CD14-positive monocyte (primary cell): ENCODE data around the gene DOCK10. TPM values are rescaled to one million over a fixed set of nuclear protein-coding genes. Genes with fewer than 3 reads are reported as not detected.
"Not testable (repeated sequence)": the region's sequence is repeated elsewhere in the genome, so short reads cannot be mapped to it uniquely, and the experiment has no call there.

ENCODE experiments used
- DNase-seq, 3 donors: peaks; one replicate each; pipeline ENCODE4 v3.0.0-alpha.2; 2011 to 2022
- H2AFZ ChIP-seq: 2 replicates; pipeline ENCODE4 v1.6.0; 2012; ENCODE audit warnings: mild to moderate bottlenecking, low read depth, low read length, inconsistent platforms; ENCODE audit not compliant: insufficient read depth, poor library complexity, severe bottlenecking
- H3K27ac ChIP-seq, 2 donors: 1 replicate in 1 of 2; 2 replicates in 1 of 2; pipeline ENCODE4 v1.5.1; 2012 to 2013; ENCODE audit warnings: low read length in 2 of 2, control low read depth in 1 of 2, inconsistent platforms in 1 of 2, low read depth in 1 of 2, mild to moderate bottlenecking in 1 of 2
- H3K27me3 ChIP-seq, 2 donors: one replicate each; pipeline versions ENCODE4 v1.6.0 to v1.6.1; 2011 to 2013; ENCODE audit warnings: low read length in 2 of 2; ENCODE audit not compliant: control insufficient read depth in 2 of 2, insufficient read depth in 2 of 2
- H3K36me3 ChIP-seq, 2 donors: replicated peaks in 1 of 2; 1 replicate in 1 of 2; 2 replicates in 1 of 2; pipeline versions ENCODE4 v1.5.1 to v1.6.1; 2012 to 2013; ENCODE audit warnings: low read length in 2 of 2, control low read depth in 1 of 2, inconsistent platforms in 1 of 2, mild to moderate bottlenecking in 1 of 2; ENCODE audit not compliant: insufficient read depth in 2 of 2, control insufficient read depth in 1 of 2
- H3K4me1 ChIP-seq, 2 donors: 1 replicate in 1 of 2; 2 replicates in 1 of 2; pipeline versions ENCODE4 v1.5.1 to v1.6.1; 2012 to 2013; ENCODE audit warnings: low read length in 2 of 2, control low read depth in 1 of 2, inconsistent platforms in 1 of 2, mild to moderate bottlenecking in 1 of 2, moderate library complexity in 1 of 2; ENCODE audit not compliant: insufficient read depth in 2 of 2, control insufficient read depth in 1 of 2
- H3K4me2 ChIP-seq: replicated peaks from 2 replicates; pipeline ENCODE3; 2012; ENCODE audit warnings: low read length, moderate library complexity, mild to moderate bottlenecking; ENCODE audit not compliant: poor library complexity, severe bottlenecking; ENCODE audit errors: extremely low read depth
- H3K4me3 ChIP-seq, 3 experiments: fragments of 200-600 bp in 1 of 3; sonication (generic) in 1 of 3; replicated peaks in 1 of 3; 1 replicate in 2 of 3; 2 replicates in 1 of 3; pipeline ENCODE4 v1.5.1; 2011 to 2013; ENCODE audit warnings: low read length in 3 of 3, mild to moderate bottlenecking in 3 of 3, control low read depth in 2 of 3, low read depth in 2 of 3, inconsistent platforms in 1 of 3, moderate library complexity in 1 of 3
- H3K79me2 ChIP-seq: 2 replicates; pipeline ENCODE4 v1.6.0; 2012; ENCODE audit warnings: mild to moderate bottlenecking, control low read depth, inconsistent platforms, low read length, moderate library complexity; ENCODE audit not compliant: insufficient read depth
- H3K9ac ChIP-seq: 2 replicates; pipeline ENCODE4 v1.6.0; 2017; ENCODE audit warnings: low read length, mild to moderate bottlenecking; ENCODE audit not compliant: insufficient read depth, poor library complexity, severe bottlenecking
- H3K9me3 ChIP-seq, 2 donors: replicated peaks in 1 of 2; 1 replicate in 1 of 2; 2 replicates in 1 of 2; pipeline versions ENCODE4 v1.5.1 to v1.6.1; 2012 to 2013; ENCODE audit warnings: low read length in 2 of 2, control low read depth in 1 of 2; ENCODE audit not compliant: control insufficient read depth in 1 of 2, insufficient read depth in 1 of 2
- H4K20me1 ChIP-seq: 2 replicates; pipeline ENCODE4 v1.6.0; 2012; ENCODE audit warnings: mild to moderate bottlenecking, low read length, control low read depth, moderate library complexity; ENCODE audit not compliant: insufficient read depth
- H3K27ac Mint-ChIP-seq, 7 donors: one replicate each; pipeline ENCODE4 v1.8.0; 2020; ENCODE audit warnings: mild to moderate bottlenecking in 7 of 7, mixed read lengths in 7 of 7, moderate library complexity in 6 of 7, inconsistent platforms in 2 of 7
- H3K27me3 Mint-ChIP-seq, 3 donors: one replicate each; pipeline ENCODE4 v1.8.0; 2021 to 2022; ENCODE audit warnings: low read depth in 3 of 3, mild to moderate bottlenecking in 3 of 3, mixed read lengths in 3 of 3, moderate library complexity in 3 of 3, inconsistent platforms in 1 of 3
- H3K36me3 Mint-ChIP-seq, 2 donors: one replicate each; pipeline ENCODE4 v1.8.0; 2020; ENCODE audit warnings: mixed read lengths in 2 of 2, inconsistent platforms in 1 of 2, mild to moderate bottlenecking in 1 of 2
- H3K4me1 Mint-ChIP-seq: one replicate; pipeline ENCODE4 v1.8.0; 2020; ENCODE audit warnings: mild to moderate bottlenecking, mixed read lengths
- H3K4me3 Mint-ChIP-seq, 2 donors: one replicate each; pipeline ENCODE4 v1.8.0; 2020; ENCODE audit warnings: mild to moderate bottlenecking in 2 of 2, mixed read lengths in 2 of 2, moderate library complexity in 1 of 2
- H3K9me3 Mint-ChIP-seq, 7 donors: one replicate each; pipeline ENCODE4 v1.8.0; 2020 to 2022; ENCODE audit warnings: mixed read lengths in 7 of 7, mild to moderate bottlenecking in 6 of 7, moderate library complexity in 6 of 7, inconsistent platforms in 2 of 7
- CTCF ChIP-seq: fragments of 200-600 bp; IDR thresholded peaks from one replicate; pipeline ENCODE4 v1.8.0; 2022; ENCODE audit warnings: antibody characterized with exemption, mild to moderate bottlenecking
- WGBS: methylation state at CpG from one replicate; pipeline ENCODE4 v1.1.5; 2013; ENCODE audit warnings: missing lambda C conversion rate; ENCODE audit not compliant: insufficient coverage; 5-methylcytosine and 5-hydroxymethylcytosine counted together
- intact Hi-C, 2 donors: fragments of 100-400 bp; cut with micrococcal nuclease; formaldehyde crosslinking; loops; one replicate each; pipeline versions ENCODE4 v1.15.0 to v1.15.1; 2023
- polyA plus RNA-seq, 3 donors: library from polyadenylated mRNA; depleted of rRNA in 1 of 3; unstranded in 2 of 3; stranded (reverse) in 1 of 3; fragments of 300-500 nt in 2 of 3; fragments of >200 nt in 1 of 3; fragmentation: Illumina TruSeq in 2 of 3; gene quantifications; 1 replicate in 2 of 3; 2 replicates in 1 of 3; pipeline ENCODE4 v1.2.3, GENCODE V29; 2012 to 2021

Gene DOCK10
- polyA plus RNA-seq, 3 donors = 9.5 to 30.9 (median 16.5) TPM

- intact Hi-C loops = no loop called here
These were observed 13.4 kb upstream of the DOCK10 start for GRCh38 chr2:225055714-225056113.

GRCh38 chr2:225052703-225053102 is 10.4 kb upstream of the DOCK10 start:
- Mint-ChIP-seq H3K9me3 (peaks cover 0 to 2% (median 0%) of the 10 kb centered on the region in 7 donors), H3K27me3 (peaks cover 1 to 3% (median 2%) of the 10 kb centered on the region in 3 donors), H3K4me1 (peaks cover 9% of the 10 kb centered on the region), H3K4me3 (no peak overlapping the region), H3K36me3 (no peaks in the 10 kb centered on the region), H3K27ac (no peak overlapping the region)
- TF ChIP-seq CTCF = no peak
- intact Hi-C loops = no loop called here
- Histone ChIP-seq H4K20me1 (no peaks in the 10 kb centered on the region), H3K4me3 (no peak overlapping the region), H3K79me2 (no peaks in the 10 kb centered on the region), H2AFZ (no peak overlapping the region), H3K9me3 (no peaks in the 10 kb centered on the region), H3K36me3 (no peaks in the 10 kb centered on the region), H3K4me2 (no peak overlapping the region), H3K27me3 (no peaks in the 10 kb centered on the region), H3K4me1 (no peaks in the 10 kb centered on the region), H3K27ac (no peak overlapping the region), H3K9ac (no peak overlapping the region)
- DNase-seq = no peak

More at GRCh38 chr2:225055714-225056113, 13.4 kb upstream of the DOCK10 start:
- Histone ChIP-seq H3K9ac (no peak overlapping the region), H2AFZ (no peak overlapping the region), H3K4me2 (no peak overlapping the region), H3K27ac (no peak overlapping the region), H3K9me3 (no peaks in the 10 kb centered on the region), H3K4me3 (no peak overlapping the region), H4K20me1 (no peaks in the 10 kb centered on the region), H3K79me2 (no peaks in the 10 kb centered on the region), H3K4me1 (no peaks in the 10 kb centered on the region), H3K36me3 (no peaks in the 10 kb centered on the region), H3K27me3 (no peaks in the 10 kb centered on the region)
- Mint-ChIP-seq H3K4me1 (peaks cover 9% of the 10 kb centered on the region), H3K9me3 (peaks cover 0 to 4% (median 0%) of the 10 kb centered on the region in 7 donors), H3K36me3 (no peaks in the 10 kb centered on the region), H3K27me3 (peaks cover 0 to 4% (median 2%) of the 10 kb centered on the region in 3 donors), H3K4me3 (no peak overlapping the region), H3K27ac (no peak overlapping the region)
- no CpG with 5 or more reads among the region's 1 CpG for WGBS
- no peak for TF ChIP-seq CTCF
- DNase-seq = no peak

- H3K9me3 Mint-ChIP-seq, H3K79me2 ChIP-seq, H3K36me3 ChIP-seq, H3K27me3 ChIP-seq, H3K4me3 Mint-ChIP-seq, H3K27ac Mint-ChIP-seq, H3K27ac ChIP-seq, H3K4me2 ChIP-seq, H3K4me1 ChIP-seq, H3K9me3 ChIP-seq, intact Hi-C loops, H2AFZ ChIP-seq, H3K9ac ChIP-seq, H4K20me1 ChIP-seq, H3K4me3 ChIP-seq, DNase-seq, H3K36me3 Mint-ChIP-seq: not testable (repeated sequence)
- H3K4me1 Mint-ChIP-seq = peaks cover 11% of the 10 kb centered on the region
- no CpG with 5 or more reads among the region's 4 CpGs for WGBS
- H3K27me3 Mint-ChIP-seq = peaks cover 5 to 12% (median 6%) of the 10 kb centered on the region in 3 donors
These were observed 5.2 kb upstream of the DOCK10 start for GRCh38 chr2:225047502-225047901.
